OCI-LY1 (cell line): ENCODE data around the gene MNT.

Experiments
- H2AFZ ChIP-seq: fragments of 200-600 bp; sonication (generic), shearing (Covaris generic); 2 replicates; pipeline ENCODE4 v1.6.0; 2014; ENCODE audit warnings: antibody characterized with exemption, mild to moderate bottlenecking, low read length
- H3F3A ChIP-seq: fragments of 200-600 bp; sonication (generic), shearing (Covaris generic); 2 replicates; pipeline ENCODE4 v1.6.0; 2014; ENCODE audit warnings: mild to moderate bottlenecking, antibody characterized with exemption, low read length, moderate library complexity; ENCODE audit not compliant: insufficient read depth
- H3K27ac ChIP-seq: fragments of 200-600 bp; sonication (generic); 2 replicates; pipeline ENCODE4 v1.5.1; 2014; ENCODE audit warnings: low read length, mixed run types, mild to moderate bottlenecking, low read depth; ENCODE audit not compliant: poor library complexity, severe bottlenecking
- H3K27me3 ChIP-seq: fragments of 200-600 bp; sonication (generic); 2 replicates; pipeline ENCODE4 v1.6.0; 2014; ENCODE audit warnings: antibody characterized with exemption, mild to moderate bottlenecking, low read length, moderate library complexity; ENCODE audit not compliant: insufficient read depth
- H3K36me3 ChIP-seq: fragments of 200-600 bp; sonication (generic); 2 replicates; pipeline ENCODE4 v1.6.1; 2014; ENCODE audit warnings: mild to moderate bottlenecking, antibody characterized with exemption, low read length, moderate library complexity, mixed read lengths; ENCODE audit not compliant: insufficient read depth
- H3K4me1 ChIP-seq: fragments of 200-600 bp; sonication (generic); 2 replicates; pipeline ENCODE4 v1.5.1; 2014; ENCODE audit warnings: mild to moderate bottlenecking, low read length, moderate library complexity; ENCODE audit not compliant: insufficient read depth, severe bottlenecking
- H3K4me2 ChIP-seq: fragments of 200-600 bp; sonication (generic), shearing (Covaris generic); 2 replicates; pipeline ENCODE4 v1.6.1; 2014; ENCODE audit warnings: low read length
- H3K4me3 ChIP-seq: fragments of 200-600 bp; sonication (generic); 2 replicates; pipeline ENCODE4 v1.5.1; 2014; ENCODE audit warnings: low read length, low read depth, mild to moderate bottlenecking, mixed read lengths; ENCODE audit not compliant: poor library complexity, severe bottlenecking
- H3K79me2 ChIP-seq: fragments of 200-600 bp; shearing (Covaris generic); 2 replicates; pipeline ENCODE4 v1.6.1; 2016; ENCODE audit warnings: mixed run types, low read length, mixed read lengths; ENCODE audit not compliant: insufficient read depth
- H3K9ac ChIP-seq: fragments of 200-600 bp; sonication (generic), shearing (Covaris generic); 2 replicates; pipeline ENCODE4 v1.6.1; 2014; ENCODE audit warnings: mild to moderate bottlenecking, low read length, mixed read lengths
- H3K9me2 ChIP-seq: fragments of 200-600 bp; sonication (generic), shearing (Covaris generic); 2 replicates; pipeline ENCODE4 v1.6.1; 2014; ENCODE audit warnings: low read depth, mild to moderate bottlenecking, low read length, mixed read lengths
- H3K9me3 ChIP-seq: fragments of 200-600 bp; shearing (Covaris generic); 2 replicates; pipeline ENCODE4 v1.6.1; 2014; ENCODE audit warnings: low read length, mixed read lengths
- H4K20me1 ChIP-seq: fragments of 200-600 bp; sonication (generic), shearing (Covaris generic); 2 replicates; pipeline ENCODE4 v1.6.0; 2016; ENCODE audit warnings: mild to moderate bottlenecking, low read length; ENCODE audit not compliant: insufficient read depth
- EZH2 ChIP-seq: fragments of 200-600 bp; sonication (generic), shearing (Covaris generic); IDR thresholded peaks from 2 replicates; pipeline ENCODE4 v1.8.0; 2017; ENCODE audit warnings: borderline replicate concordance, mixed run types, mild to moderate bottlenecking, antibody characterized with exemption, low read length, moderate library complexity, mixed read lengths
- TF ChIP-seq, protein P1 (sequence below): fragments of 200-600 bp; sonication (generic), shearing (Covaris generic); IDR thresholded peaks from 2 replicates; pipeline ENCODE4 v1.5.1; 2017; ENCODE audit warnings: mild to moderate bottlenecking, antibody characterized with exemption, low read length, moderate library complexity, mixed read lengths

MNT gene

DNA sequence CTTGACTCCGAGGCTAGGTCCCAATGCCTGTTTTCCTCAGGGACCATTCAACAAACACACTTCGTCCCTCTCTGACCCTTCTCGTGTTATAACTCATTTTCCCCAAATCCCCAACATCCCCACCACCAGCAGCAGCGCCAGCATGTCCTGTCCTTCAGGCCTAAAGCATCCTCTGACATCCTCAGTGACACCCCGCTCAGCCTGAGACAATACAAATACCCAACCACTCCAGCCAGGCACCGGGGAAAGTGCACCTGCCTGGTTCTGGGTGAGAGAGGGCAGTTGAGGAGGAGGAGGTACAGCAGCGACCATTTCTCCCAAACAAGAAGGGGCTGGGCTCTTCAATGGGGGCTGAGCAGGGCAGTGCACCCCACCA is 4.7 kb downstream of the MNT start:
- H4K20me1 ChIP-seq = no peaks in the 10 kb centered on the region
- H3K4me3 ChIP-seq = peak overlapping the region; percentile 50
- H3K27me3 ChIP-seq = no peaks in the 10 kb centered on the region
- H3F3A ChIP-seq = no peaks in the 10 kb centered on the region
- peak overlapping the region; percentile 72 for H3K27ac ChIP-seq
- H3K4me2 ChIP-seq = peak overlapping the region; percentile 57
- no peaks in the 10 kb centered on the region; the same call in 1 of the 2 replicates for H3K36me3 ChIP-seq
- peaks cover 54% of the 10 kb centered on the region for H3K4me1 ChIP-seq
- no peak overlapping the region for H2AFZ ChIP-seq
- no peaks in the 10 kb centered on the region for H3K9me2 ChIP-seq
- H3K9me3 ChIP-seq = no peaks in the 10 kb centered on the region
- no peak for TF ChIP-seq EZH2
- TF ChIP-seq, protein P1, sequence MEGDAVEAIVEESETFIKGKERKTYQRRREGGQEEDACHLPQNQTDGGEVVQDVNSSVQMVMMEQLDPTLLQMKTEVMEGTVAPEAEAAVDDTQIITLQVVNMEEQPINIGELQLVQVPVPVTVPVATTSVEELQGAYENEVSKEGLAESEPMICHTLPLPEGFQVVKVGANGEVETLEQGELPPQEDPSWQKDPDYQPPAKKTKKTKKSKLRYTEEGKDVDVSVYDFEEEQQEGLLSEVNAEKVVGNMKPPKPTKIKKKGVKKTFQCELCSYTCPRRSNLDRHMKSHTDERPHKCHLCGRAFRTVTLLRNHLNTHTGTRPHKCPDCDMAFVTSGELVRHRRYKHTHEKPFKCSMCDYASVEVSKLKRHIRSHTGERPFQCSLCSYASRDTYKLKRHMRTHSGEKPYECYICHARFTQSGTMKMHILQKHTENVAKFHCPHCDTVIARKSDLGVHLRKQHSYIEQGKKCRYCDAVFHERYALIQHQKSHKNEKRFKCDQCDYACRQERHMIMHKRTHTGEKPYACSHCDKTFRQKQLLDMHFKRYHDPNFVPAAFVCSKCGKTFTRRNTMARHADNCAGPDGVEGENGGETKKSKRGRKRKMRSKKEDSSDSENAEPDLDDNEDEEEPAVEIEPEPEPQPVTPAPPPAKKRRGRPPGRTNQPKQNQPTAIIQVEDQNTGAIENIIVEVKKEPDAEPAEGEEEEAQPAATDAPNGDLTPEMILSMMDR = no peak
- H3K9ac ChIP-seq = peak overlapping the region; percentile 54; the same call in 1 of the 2 replicates
- H3K79me2 ChIP-seq = no peaks in the 10 kb centered on the region

DNA sequence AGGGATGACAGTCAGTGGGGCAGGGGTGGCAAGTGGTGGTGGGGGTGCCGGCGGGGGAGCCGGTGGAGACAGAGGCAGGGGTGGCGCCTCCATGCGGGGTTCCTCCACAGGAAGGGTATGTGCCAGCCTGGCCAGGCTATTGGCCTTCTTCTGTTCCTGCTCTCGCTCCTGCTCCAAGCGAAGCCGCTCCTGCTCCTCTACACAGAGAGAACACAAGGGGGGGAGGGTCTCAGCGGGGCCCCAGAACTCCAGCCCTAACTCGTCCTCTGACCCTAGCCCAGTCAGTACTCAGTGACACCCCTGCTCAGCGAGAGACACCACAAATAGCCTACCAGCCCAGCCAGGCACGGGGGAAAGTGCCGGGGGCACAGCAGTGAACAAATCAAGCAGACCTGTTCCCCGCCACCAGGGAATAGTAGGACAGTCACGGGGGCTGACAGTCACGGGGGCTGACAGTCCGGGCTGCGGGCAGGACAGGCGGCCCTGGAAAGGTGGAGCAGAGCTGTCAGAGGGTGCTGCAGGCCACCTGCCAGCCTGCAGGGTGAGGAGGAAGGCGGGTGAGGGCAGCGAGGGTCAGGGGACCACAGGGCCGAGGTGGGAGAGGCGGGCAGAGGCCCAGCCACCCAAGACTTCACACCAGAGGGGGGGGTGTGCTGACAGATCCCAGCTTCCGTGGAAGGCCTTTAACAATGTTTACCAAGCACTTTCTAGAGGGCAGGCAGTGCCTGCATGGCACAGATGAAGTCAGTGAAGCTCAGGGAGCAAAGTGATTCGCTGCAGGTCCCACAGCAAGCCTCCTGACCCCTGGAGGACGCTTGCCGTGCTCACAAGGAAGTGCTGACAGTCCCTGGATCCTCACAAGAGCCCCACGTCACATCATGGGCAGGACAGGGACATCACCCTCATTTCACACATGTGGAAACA is 5.3 kb downstream of the MNT start:
- H3K79me2 ChIP-seq = no peaks in the 10 kb centered on the region
- H4K20me1 ChIP-seq = no peaks in the 10 kb centered on the region
- no peaks in the 10 kb centered on the region for H3F3A ChIP-seq
- peak overlapping the region; percentile 54; the same call in 1 of the 2 replicates for H3K9ac ChIP-seq
- no peaks in the 10 kb centered on the region for H3K27me3 ChIP-seq
- peak overlapping the region; percentile 57 for H3K4me2 ChIP-seq
- TF ChIP-seq EZH2 = no peak
- TF ChIP-seq, protein P1 = no peak; the same call in 1 of the 2 replicates
- H3K36me3 ChIP-seq = no peaks in the 10 kb centered on the region; the same call in 1 of the 2 replicates
- H3K27ac ChIP-seq = peak overlapping the region; percentile 72
- peak overlapping the region; percentile 50 for H3K4me3 ChIP-seq
- H2AFZ ChIP-seq = no peak overlapping the region
- H3K4me1 ChIP-seq = peaks cover 61% of the 10 kb centered on the region
- H3K9me3 ChIP-seq = no peaks in the 10 kb centered on the region
- no peaks in the 10 kb centered on the region for H3K9me2 ChIP-seq

DNA sequence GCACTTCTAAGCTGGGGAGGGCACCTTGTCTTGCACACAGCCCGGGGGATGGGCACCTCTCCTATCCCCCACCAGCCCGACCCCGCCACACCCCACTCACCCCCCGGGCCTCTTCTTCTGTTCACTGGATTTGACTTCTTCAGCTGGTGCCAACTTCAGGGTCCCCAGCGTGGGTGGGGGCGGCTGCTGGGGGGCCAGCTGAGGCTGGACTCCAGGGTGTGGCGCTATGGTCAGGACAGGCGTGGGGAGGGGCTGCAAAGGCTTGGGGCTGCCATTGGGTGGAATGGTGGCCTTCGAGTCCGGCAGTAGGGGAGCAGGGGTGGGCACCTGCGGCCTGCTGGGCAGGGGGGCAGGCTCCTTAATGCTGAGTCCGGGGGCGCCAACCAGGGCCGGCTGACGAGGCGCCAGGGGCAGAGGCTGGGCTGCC is 6.1 kb downstream of the MNT start:
- Histone ChIP-seq H3F3A (no peaks in the 10 kb centered on the region), H3K9me2 (no peaks in the 10 kb centered on the region), H3K4me1 (peaks cover 65% of the 10 kb centered on the region), H2AFZ (no peak overlapping the region), H3K9me3 (no peaks in the 10 kb centered on the region), H3K27me3 (no peaks in the 10 kb centered on the region), H3K27ac (peak overlapping the region; percentile 19), H3K79me2 (no peaks in the 10 kb centered on the region), H3K9ac (peak overlapping the region; percentile 55; the same call in 1 of the 2 replicates), H4K20me1 (no peaks in the 10 kb centered on the region), H3K36me3 (no peaks in the 10 kb centered on the region; the same call in 1 of the 2 replicates), H3K4me3 (peak overlapping the region; percentile 79), H3K4me2 (peak overlapping the region; percentile 48; the same call in 1 of the 2 replicates)
- no peak for TF ChIP-seq EZH2
- TF ChIP-seq, protein P1 = no peak
